ENCODE measurements around the gene MBOAT7. TPM values are rescaled to one million over a fixed set of nuclear protein-coding genes. Genes with fewer than 3 reads are reported as not detected.
A peak's percentile ranks its signal among the peaks of the same experiment; 100 is the strongest.

MBOAT7 gene
- total and polyA plus RNA-seq, 4 donors = 10.3 to 31.5 (median 15.0) TPM

DNA sequence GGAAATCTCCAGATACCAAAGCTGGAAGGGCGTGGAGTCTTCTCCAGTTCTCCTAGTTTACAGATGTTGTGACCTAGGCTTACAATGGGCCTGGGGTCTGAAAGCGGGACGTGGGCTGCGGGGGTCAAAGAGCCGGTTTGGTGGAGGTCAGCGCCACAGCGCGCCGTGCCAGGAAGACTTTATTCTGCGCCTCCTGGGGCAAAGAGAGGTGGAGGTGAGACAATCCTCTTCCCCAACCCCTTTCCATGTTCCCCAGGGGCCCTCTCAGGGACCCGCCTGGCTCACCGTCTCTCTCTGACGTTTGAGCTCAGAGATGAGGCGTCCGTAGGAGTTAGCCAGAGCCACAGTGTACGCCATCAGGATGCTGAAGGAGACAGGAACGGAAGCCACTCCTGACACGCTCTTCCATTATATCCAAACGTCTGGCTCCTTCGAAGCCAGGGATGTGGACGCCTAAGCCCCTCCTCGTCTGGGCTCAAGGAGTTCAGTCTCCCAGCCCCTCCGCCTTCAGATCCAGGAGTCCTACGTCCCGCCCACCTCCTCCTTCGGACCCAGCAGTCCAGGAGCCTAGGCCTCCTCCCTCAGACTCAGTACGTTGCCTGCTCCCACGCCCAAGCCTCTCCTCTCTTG, 29.1 kb downstream of the MBOAT7 start:
- WGBS = 12% methylated on average over 28 of the region's 28 CpGs
- Histone ChIP-seq H3K27me3 (ENCODE audit: control insufficient read depth in 4 of 4, insufficient read depth in 4 of 4, low read length in 3 of 4) (no peaks in the 10 kb centered on the region), H3K36me3 (ENCODE audit: control insufficient read depth in 4 of 4, insufficient read depth in 3 of 4, low read depth in 1 of 4, low read length in 3 of 4) (peaks cover 14 to 24% (median 17%) of the 10 kb centered on the region in 4 donors), H3K4me1 (ENCODE audit: control insufficient read depth in 4 of 4, insufficient read depth in 4 of 4, low read length in 3 of 4) (peaks cover 10 to 37% (median 31%) of the 10 kb centered on the region in 4 donors), H3K27ac (ENCODE audit: low read depth in 1 of 2, low read length in 2 of 2) (peak overlapping the region; percentile 35 to 78), H3K4me3 (ENCODE audit: low read depth in 1 of 3, low read length in 3 of 3) (peak overlapping the region; percentile 33 to 37 (median 37)), H3K9ac (ENCODE audit: low read depth in 1 of 2, low read length in 2 of 2) (peak overlapping the region in 1 of 2 donors; percentile 60), H3K9me3 (ENCODE audit: control insufficient read depth in 4 of 4, low read length in 3 of 4) (no peaks in the 10 kb centered on the region)
- TF ChIP-seq EGR1 (IDR thresholded peaks at IDR 0.05; ENCODE audit: low read depth in 2 of 2) = no peak
- TF ChIP-seq GABPA (IDR thresholded peaks at IDR 0.05 in 1 of 2, conservative IDR thresholded peaks at IDR 0.05 in 1 of 2) = no peak
- TF ChIP-seq, protein P1, sequence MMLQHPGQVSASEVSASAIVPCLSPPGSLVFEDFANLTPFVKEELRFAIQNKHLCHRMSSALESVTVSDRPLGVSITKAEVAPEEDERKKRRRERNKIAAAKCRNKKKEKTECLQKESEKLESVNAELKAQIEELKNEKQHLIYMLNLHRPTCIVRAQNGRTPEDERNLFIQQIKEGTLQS (IDR thresholded peaks at IDR 0.05) = no peak
- no peak for TF ChIP-seq SP1 (IDR thresholded peaks at IDR 0.05)
- TF ChIP-seq, protein P2, sequence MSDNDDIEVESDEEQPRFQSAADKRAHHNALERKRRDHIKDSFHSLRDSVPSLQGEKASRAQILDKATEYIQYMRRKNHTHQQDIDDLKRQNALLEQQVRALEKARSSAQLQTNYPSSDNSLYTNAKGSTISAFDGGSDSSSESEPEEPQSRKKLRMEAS (IDR thresholded peaks at IDR 0.05) = no peak
- no peak for TF ChIP-seq FOXA1 (IDR thresholded peaks at IDR 0.05)
- TF ChIP-seq RAD21 (IDR thresholded peaks at IDR 0.05) = no peak
- no peak for TF ChIP-seq YY1 (IDR thresholded peaks at IDR 0.05)
- TF ChIP-seq, protein P3, sequence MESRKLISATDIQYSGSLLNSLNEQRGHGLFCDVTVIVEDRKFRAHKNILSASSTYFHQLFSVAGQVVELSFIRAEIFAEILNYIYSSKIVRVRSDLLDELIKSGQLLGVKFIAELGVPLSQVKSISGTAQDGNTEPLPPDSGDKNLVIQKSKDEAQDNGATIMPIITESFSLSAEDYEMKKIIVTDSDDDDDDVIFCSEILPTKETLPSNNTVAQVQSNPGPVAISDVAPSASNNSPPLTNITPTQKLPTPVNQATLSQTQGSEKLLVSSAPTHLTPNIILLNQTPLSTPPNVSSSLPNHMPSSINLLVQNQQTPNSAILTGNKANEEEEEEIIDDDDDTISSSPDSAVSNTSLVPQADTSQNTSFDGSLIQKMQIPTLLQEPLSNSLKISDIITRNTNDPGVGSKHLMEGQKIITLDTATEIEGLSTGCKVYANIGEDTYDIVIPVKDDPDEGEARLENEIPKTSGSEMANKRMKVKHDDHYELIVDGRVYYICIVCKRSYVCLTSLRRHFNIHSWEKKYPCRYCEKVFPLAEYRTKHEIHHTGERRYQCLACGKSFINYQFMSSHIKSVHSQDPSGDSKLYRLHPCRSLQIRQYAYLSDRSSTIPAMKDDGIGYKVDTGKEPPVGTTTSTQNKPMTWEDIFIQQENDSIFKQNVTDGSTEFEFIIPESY (IDR thresholded peaks at IDR 0.05) = no peak
- no peak for TF ChIP-seq JUND (IDR thresholded peaks at IDR 0.05)
- no peak for TF ChIP-seq HNF4A (conservative IDR thresholded peaks at IDR 0.05)
- no peak for TF ChIP-seq FOXA2 (IDR thresholded peaks at IDR 0.05)
- TF ChIP-seq, protein P4, sequence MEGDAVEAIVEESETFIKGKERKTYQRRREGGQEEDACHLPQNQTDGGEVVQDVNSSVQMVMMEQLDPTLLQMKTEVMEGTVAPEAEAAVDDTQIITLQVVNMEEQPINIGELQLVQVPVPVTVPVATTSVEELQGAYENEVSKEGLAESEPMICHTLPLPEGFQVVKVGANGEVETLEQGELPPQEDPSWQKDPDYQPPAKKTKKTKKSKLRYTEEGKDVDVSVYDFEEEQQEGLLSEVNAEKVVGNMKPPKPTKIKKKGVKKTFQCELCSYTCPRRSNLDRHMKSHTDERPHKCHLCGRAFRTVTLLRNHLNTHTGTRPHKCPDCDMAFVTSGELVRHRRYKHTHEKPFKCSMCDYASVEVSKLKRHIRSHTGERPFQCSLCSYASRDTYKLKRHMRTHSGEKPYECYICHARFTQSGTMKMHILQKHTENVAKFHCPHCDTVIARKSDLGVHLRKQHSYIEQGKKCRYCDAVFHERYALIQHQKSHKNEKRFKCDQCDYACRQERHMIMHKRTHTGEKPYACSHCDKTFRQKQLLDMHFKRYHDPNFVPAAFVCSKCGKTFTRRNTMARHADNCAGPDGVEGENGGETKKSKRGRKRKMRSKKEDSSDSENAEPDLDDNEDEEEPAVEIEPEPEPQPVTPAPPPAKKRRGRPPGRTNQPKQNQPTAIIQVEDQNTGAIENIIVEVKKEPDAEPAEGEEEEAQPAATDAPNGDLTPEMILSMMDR (IDR thresholded peaks at IDR 0.05; ENCODE audit: low read depth, low read length, missing input control) = no peak
- TF ChIP-seq, protein P5, sequence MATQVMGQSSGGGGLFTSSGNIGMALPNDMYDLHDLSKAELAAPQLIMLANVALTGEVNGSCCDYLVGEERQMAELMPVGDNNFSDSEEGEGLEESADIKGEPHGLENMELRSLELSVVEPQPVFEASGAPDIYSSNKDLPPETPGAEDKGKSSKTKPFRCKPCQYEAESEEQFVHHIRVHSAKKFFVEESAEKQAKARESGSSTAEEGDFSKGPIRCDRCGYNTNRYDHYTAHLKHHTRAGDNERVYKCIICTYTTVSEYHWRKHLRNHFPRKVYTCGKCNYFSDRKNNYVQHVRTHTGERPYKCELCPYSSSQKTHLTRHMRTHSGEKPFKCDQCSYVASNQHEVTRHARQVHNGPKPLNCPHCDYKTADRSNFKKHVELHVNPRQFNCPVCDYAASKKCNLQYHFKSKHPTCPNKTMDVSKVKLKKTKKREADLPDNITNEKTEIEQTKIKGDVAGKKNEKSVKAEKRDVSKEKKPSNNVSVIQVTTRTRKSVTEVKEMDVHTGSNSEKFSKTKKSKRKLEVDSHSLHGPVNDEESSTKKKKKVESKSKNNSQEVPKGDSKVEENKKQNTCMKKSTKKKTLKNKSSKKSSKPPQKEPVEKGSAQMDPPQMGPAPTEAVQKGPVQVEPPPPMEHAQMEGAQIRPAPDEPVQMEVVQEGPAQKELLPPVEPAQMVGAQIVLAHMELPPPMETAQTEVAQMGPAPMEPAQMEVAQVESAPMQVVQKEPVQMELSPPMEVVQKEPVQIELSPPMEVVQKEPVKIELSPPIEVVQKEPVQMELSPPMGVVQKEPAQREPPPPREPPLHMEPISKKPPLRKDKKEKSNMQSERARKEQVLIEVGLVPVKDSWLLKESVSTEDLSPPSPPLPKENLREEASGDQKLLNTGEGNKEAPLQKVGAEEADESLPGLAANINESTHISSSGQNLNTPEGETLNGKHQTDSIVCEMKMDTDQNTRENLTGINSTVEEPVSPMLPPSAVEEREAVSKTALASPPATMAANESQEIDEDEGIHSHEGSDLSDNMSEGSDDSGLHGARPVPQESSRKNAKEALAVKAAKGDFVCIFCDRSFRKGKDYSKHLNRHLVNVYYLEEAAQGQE (IDR thresholded peaks at IDR 0.05) = no peak
- no peak for TF ChIP-seq TAF1 (conservative IDR thresholded peaks at IDR 0.05)
- no peak for TF ChIP-seq HNF4G (IDR thresholded peaks at IDR 0.05)
- no peak for DNase-seq (ENCODE audit: low spot score)
